Endodermal cell (in vitro differentiated cells): Measurements from ENCODE around the gene SDK2. TPM values are rescaled to one million over a fixed set of nuclear protein-coding genes. Genes with fewer than 3 reads are reported as not detected.
A peak's percentile ranks its signal among the peaks of the same experiment; 100 is the strongest.

ENCODE experiments used
- DNase-seq: peaks from one replicate; pipeline ENCODE4 v3.0.0-alpha.2; 2017
- H3K27ac ChIP-seq: 2 replicates; pipeline ENCODE4 v1.5.1; 2013; ENCODE audit warnings: mild to moderate bottlenecking, low read depth, low read length, moderate library complexity
- H3K27me3 ChIP-seq: 2 replicates; pipeline ENCODE4 v1.6.1; 2013; ENCODE audit warnings: mild to moderate bottlenecking, low read length, moderate library complexity; ENCODE audit not compliant: insufficient read depth, control insufficient read depth, poor library complexity, severe bottlenecking
- H3K36me3 ChIP-seq: 2 replicates; pipeline ENCODE4 v1.7.0; 2013; ENCODE audit warnings: mild to moderate bottlenecking, low read length, moderate library complexity; ENCODE audit not compliant: control insufficient read depth, insufficient read depth
- H3K4me1 ChIP-seq: one replicate; pipeline ENCODE4 v1.7.0; 2013; ENCODE audit warnings: low read length; ENCODE audit not compliant: control insufficient read depth, insufficient read depth
- H3K4me3 ChIP-seq: 2 replicates; pipeline ENCODE4 v1.5.1; 2013; ENCODE audit warnings: mild to moderate bottlenecking, low read length, moderate library complexity
- H3K9ac ChIP-seq: 2 replicates; pipeline ENCODE4 v1.6.1; 2013; ENCODE audit warnings: mild to moderate bottlenecking, low read length, moderate library complexity; ENCODE audit not compliant: poor library complexity, severe bottlenecking; ENCODE audit errors: extremely low read depth
- H3K9me3 ChIP-seq: 2 replicates; pipeline ENCODE4 v1.6.1; 2013; ENCODE audit warnings: mild to moderate bottlenecking, low read length, moderate library complexity; ENCODE audit not compliant: control insufficient read depth
- H3K27ac Mint-ChIP-seq: 2 replicates; pipeline ENCODE4 v1.8.0; 2020; ENCODE audit warnings: mixed read lengths
- H3K27me3 Mint-ChIP-seq: 2 replicates; pipeline ENCODE4 v1.8.0; 2021; ENCODE audit warnings: mild to moderate bottlenecking, mixed read lengths; ENCODE audit not compliant: insufficient read depth
- H3K36me3 Mint-ChIP-seq: 2 replicates; pipeline ENCODE4 v1.8.0; 2020; ENCODE audit warnings: low read depth, mixed read lengths
- H3K4me1 Mint-ChIP-seq: 2 replicates; pipeline ENCODE4 v1.8.0; 2020; ENCODE audit warnings: mixed read lengths
- H3K4me3 Mint-ChIP-seq: 2 replicates; pipeline ENCODE4 v1.8.0; 2020; ENCODE audit warnings: mild to moderate bottlenecking, moderate library complexity, mixed read lengths
- H3K9me3 Mint-ChIP-seq: 2 replicates; pipeline ENCODE4 v1.8.0; 2020; ENCODE audit warnings: mild to moderate bottlenecking, mixed read lengths
- CTCF ChIP-seq: fragments of 200-600 bp; sonication (generic); conservative IDR thresholded peaks from 2 replicates; pipeline ENCODE4 v1.5.0; 2021; ENCODE audit warnings: antibody characterized with exemption, mild to moderate bottlenecking
- WGBS, 2 experiments: methylation state at CpG; one replicate each; pipeline versions ENCODE4 v1.1.5 to v1.1.7; 2013; ENCODE audit warnings: missing lambda C conversion rate in 2 of 2, mixed read lengths in 1 of 2; ENCODE audit not compliant: insufficient coverage in 1 of 2, insufficient read length in 1 of 2; 5-methylcytosine and 5-hydroxymethylcytosine counted together
- total RNA-seq, 2 donors: library from RNA; stranded (reverse); fragmentation: NEBNext Ultra II Directional in 1 of 2; extraction: Animal tissue kit (Norgen Biotek cat#: 25700) in 1 of 2; gene quantifications; 2 replicates in 1 of 2; 3 replicates in 1 of 2; pipeline ENCODE4 v1.2.1, GENCODE V29; 2021

SDK2 gene
- total RNA-seq, 2 donors from 2014 or later = 5.9 to 7.0 TPM

- no peaks in the 10 kb centered on the region for H3K27me3 Mint-ChIP-seq
- Histone ChIP-seq H3K27me3 (no peaks in the 10 kb centered on the region), H3K36me3 (peaks cover 50% of the 10 kb centered on the region), H3K27ac (peak overlapping the region; percentile 61), H3K4me3 (no peak overlapping the region), H3K9ac (no peak overlapping the region), H3K9me3 (no peaks in the 10 kb centered on the region), H3K4me1 (peaks cover 27% of the 10 kb centered on the region)
- H3K4me1 Mint-ChIP-seq = peaks cover 41% of the 10 kb centered on the region
- TF ChIP-seq CTCF = no peak
- no peak for DNase-seq
- H3K27ac Mint-ChIP-seq = no peak overlapping the region
- peaks cover 20% of the 10 kb centered on the region for H3K36me3 Mint-ChIP-seq
- no peaks in the 10 kb centered on the region for H3K9me3 Mint-ChIP-seq
- no peak overlapping the region for H3K4me3 Mint-ChIP-seq
- 89 to 98% methylated on average over 8 to 15 of the region's 15 CpGs for WGBS, 2 experiments
These were observed 358.7 kb downstream of the SDK2 start for GRCh38 chr17:73285603-73285908.

GRCh38 chr17:73284906-73285602 lies 359.2 kb downstream of the SDK2 start:
- Mint-ChIP-seq H3K4me1 (peaks cover 37% of the 10 kb centered on the region), H3K36me3 (peaks cover 20% of the 10 kb centered on the region), H3K27ac (no peak overlapping the region), H3K9me3 (no peaks in the 10 kb centered on the region), H3K4me3 (no peak overlapping the region), H3K27me3 (no peaks in the 10 kb centered on the region)
- WGBS, 2 experiments = 91 to 92% methylated on average over 14 to 20 of the region's 20 CpGs
- H3K9ac ChIP-seq = no peak overlapping the region
- peak overlapping the region; percentile 61 for H3K27ac ChIP-seq
- DNase-seq = no peak
- H3K36me3 ChIP-seq = peaks cover 50% of the 10 kb centered on the region
- no peak overlapping the region for H3K4me3 ChIP-seq
- H3K4me1 ChIP-seq = peaks cover 22% of the 10 kb centered on the region
- H3K9me3 ChIP-seq = no peaks in the 10 kb centered on the region
- H3K27me3 ChIP-seq = no peaks in the 10 kb centered on the region
- no peak for TF ChIP-seq CTCF
